GM23338 (cell line): ENCODE measurements around the gene FN3KRP.

ENCODE experiments used
- CREB1 ChIP-seq: fragments of 250-450 bp; sonication (Bioruptor Pico); IDR thresholded peaks from 2 replicates; pipeline ENCODE4 v1.5.0; 2020; ENCODE audit warnings: low read depth, mild to moderate bottlenecking, moderate library complexity
- CTCF ChIP-seq, 2 experiments: fragments of 200-600 bp in 1 of 2; sonication (generic) in 1 of 2; conservative IDR thresholded peaks; 2 replicates each; pipeline versions ENCODE4 v1.5.1 to v1.6.1; 2016 to 2017; ENCODE audit warnings: antibody characterized with exemption in 2 of 2, low read depth in 2 of 2, mild to moderate bottlenecking in 2 of 2, moderate library complexity in 1 of 2
- EZH2 ChIP-seq: fragments of 200-600 bp; sonication (generic); IDR thresholded peaks from one replicate; pipeline ENCODE4 v1.8.0; 2017; ENCODE audit warnings: antibody characterized with exemption, mild to moderate bottlenecking, low read depth; ENCODE audit not compliant: unreplicated experiment
- JUNB ChIP-seq: IDR thresholded peaks from one replicate; pipeline ENCODE4 v1.6.1; 2016; ENCODE audit warnings: antibody characterized with exemption; ENCODE audit not compliant: unreplicated experiment
- POLR2AphosphoS5 ChIP-seq: IDR thresholded peaks from 2 replicates; pipeline ENCODE4 v1.6.1; 2016; ENCODE audit warnings: antibody characterized with exemption, low read depth

- TF ChIP-seq CREB1 (CRISPR knock-in tag) (no peak), CTCF (conservative IDR thresholded peaks at IDR 0.05; ENCODE audit: low read depth in 2 of 2) (no peak), POLR2AphosphoS5 (no peak), EZH2 (no peak), JUNB (no peak)
Measured at GRCh38 chr17:82750241-82750908, 33.9 kb downstream of the FN3KRP start.
